ENCODE results near the gene THUMPD3. TPM values are rescaled to one million over a fixed set of nuclear protein-coding genes. Genes with fewer than 3 reads are reported as not detected.

THUMPD3 gene
- total and polyA plus RNA-seq, 2 of the 13 experiments (the other 11 are each of a cell fraction or from before 2014, with no cell fraction given): 31.2 to 44.1 TPM

GRCh38 chr3:9396632-9397331 is 33.9 kb downstream of the THUMPD3 start (continued):
- TF ChIP-seq BCLAF1 (IDR thresholded peaks at IDR 0.05): no peak
- TF ChIP-seq SMC3 (IDR thresholded peaks at IDR 0.05; ENCODE audit: low read length): no peak
- TF ChIP-seq PBX3 (CRISPR knock-in tag; IDR thresholded peaks at IDR 0.05; ENCODE audit: borderline replicate concordance): no peak
- TF ChIP-seq IRX3 (CRISPR knock-in tag; IDR thresholded peaks at IDR 0.05; ENCODE audit: borderline replicate concordance, low read depth): peak; percentile 55; the same call in 1 of the 2 replicates
- TF ChIP-seq DMAP1 (CRISPR knock-in tag; IDR thresholded peaks at IDR 0.05): peak; percentile 77
- no peak for TF ChIP-seq RERE (CRISPR knock-in tag; IDR thresholded peaks at IDR 0.05; ENCODE audit: low read depth)
- no peak for TF ChIP-seq ZNF709 (CRISPR knock-in tag; IDR thresholded peaks at IDR 0.05)
- TF ChIP-seq NPAS2 (CRISPR knock-in tag; IDR thresholded peaks at IDR 0.05; ENCODE audit: borderline replicate concordance): no peak
- no peak for TF ChIP-seq TCF7L2 (IDR thresholded peaks at IDR 0.05; ENCODE audit: low read depth, low read length)
- TF ChIP-seq ZBTB20 (CRISPR knock-in tag; IDR thresholded peaks at IDR 0.05; ENCODE audit: borderline replicate concordance, low read depth): no peak; the same call in 1 of the 2 replicates
- peak; percentile 51; the same call in 1 of the 2 replicates for TF ChIP-seq ZNF598 (CRISPR knock-in tag; IDR thresholded peaks at IDR 0.05; ENCODE audit: borderline replicate concordance)
- peak; percentile 97 for TF ChIP-seq AGO2 (optimal IDR thresholded peaks at IDR 0.05; ENCODE audit: low read depth, low read length)
- no peak for TF ChIP-seq HHEX (CRISPR knock-in tag; IDR thresholded peaks at IDR 0.05)
- peak; percentile 90 for TF ChIP-seq ZNF607 (CRISPR knock-in tag; IDR thresholded peaks at IDR 0.05; ENCODE audit: borderline replicate concordance)
- TF ChIP-seq ZSCAN5A (CRISPR knock-in tag; IDR thresholded peaks at IDR 0.05; ENCODE audit: borderline replicate concordance): peak; percentile 82; the same call in 1 of the 2 replicates
- no peak; the same call in 1 of the 2 replicates for TF ChIP-seq LBX2 (CRISPR knock-in tag; IDR thresholded peaks at IDR 0.05; ENCODE audit: borderline replicate concordance)
- TF ChIP-seq MXD3 (CRISPR knock-in tag; IDR thresholded peaks at IDR 0.05): 0 out of 2 replicates have a peak, but pooled peaks have one; percentile 52

Measured in HepG2 (cell line).